ENCODE data around the gene SCYGR7.

GRCh38 chr2:227703961-227704360 lies 24.2 kb upstream of the SCYGR7 start:
- TF ChIP-seq GABPA (IDR thresholded peaks at IDR 0.05; ENCODE audit: low read depth) = no peak
- TF ChIP-seq, protein P1, sequence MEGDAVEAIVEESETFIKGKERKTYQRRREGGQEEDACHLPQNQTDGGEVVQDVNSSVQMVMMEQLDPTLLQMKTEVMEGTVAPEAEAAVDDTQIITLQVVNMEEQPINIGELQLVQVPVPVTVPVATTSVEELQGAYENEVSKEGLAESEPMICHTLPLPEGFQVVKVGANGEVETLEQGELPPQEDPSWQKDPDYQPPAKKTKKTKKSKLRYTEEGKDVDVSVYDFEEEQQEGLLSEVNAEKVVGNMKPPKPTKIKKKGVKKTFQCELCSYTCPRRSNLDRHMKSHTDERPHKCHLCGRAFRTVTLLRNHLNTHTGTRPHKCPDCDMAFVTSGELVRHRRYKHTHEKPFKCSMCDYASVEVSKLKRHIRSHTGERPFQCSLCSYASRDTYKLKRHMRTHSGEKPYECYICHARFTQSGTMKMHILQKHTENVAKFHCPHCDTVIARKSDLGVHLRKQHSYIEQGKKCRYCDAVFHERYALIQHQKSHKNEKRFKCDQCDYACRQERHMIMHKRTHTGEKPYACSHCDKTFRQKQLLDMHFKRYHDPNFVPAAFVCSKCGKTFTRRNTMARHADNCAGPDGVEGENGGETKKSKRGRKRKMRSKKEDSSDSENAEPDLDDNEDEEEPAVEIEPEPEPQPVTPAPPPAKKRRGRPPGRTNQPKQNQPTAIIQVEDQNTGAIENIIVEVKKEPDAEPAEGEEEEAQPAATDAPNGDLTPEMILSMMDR (IDR thresholded peaks at IDR 0.05 in 2 of 3, conservative IDR thresholded peaks at IDR 0.05 in 1 of 3; ENCODE audit: control insufficient read depth in 2 of 3, extremely low read depth in 1 of 3, insufficient read depth in 1 of 3, low read depth in 3 of 3, low read length in 3 of 3) = no peak
- no peak for TF ChIP-seq REST (IDR thresholded peaks at IDR 0.05; ENCODE audit: low read depth, low read length)
- TF ChIP-seq POLR2A (IDR thresholded peaks at IDR 0.05; ENCODE audit: low read depth, low read length) = no peak

Data from GM12878 (cell line).